Measurements from ENCODE around the gene AVP. TPM values are rescaled to one million over a fixed set of nuclear protein-coding genes. Genes with fewer than 3 reads are reported as not detected.
A peak's percentile ranks its signal among the peaks of the same experiment; 100 is the strongest.

Gene AVP
- total RNA-seq, 1 experiment from 2014 or later, result not detected

GRCh38 chr20:3072530-3073250 lies 11.8 kb downstream of the AVP start:
- POLR2A ChIA-PET (ENCODE audit: unreplicated experiment), result no interaction called here
- BruUV-seq (replicated peaks), result no TSS peak

DNA sequence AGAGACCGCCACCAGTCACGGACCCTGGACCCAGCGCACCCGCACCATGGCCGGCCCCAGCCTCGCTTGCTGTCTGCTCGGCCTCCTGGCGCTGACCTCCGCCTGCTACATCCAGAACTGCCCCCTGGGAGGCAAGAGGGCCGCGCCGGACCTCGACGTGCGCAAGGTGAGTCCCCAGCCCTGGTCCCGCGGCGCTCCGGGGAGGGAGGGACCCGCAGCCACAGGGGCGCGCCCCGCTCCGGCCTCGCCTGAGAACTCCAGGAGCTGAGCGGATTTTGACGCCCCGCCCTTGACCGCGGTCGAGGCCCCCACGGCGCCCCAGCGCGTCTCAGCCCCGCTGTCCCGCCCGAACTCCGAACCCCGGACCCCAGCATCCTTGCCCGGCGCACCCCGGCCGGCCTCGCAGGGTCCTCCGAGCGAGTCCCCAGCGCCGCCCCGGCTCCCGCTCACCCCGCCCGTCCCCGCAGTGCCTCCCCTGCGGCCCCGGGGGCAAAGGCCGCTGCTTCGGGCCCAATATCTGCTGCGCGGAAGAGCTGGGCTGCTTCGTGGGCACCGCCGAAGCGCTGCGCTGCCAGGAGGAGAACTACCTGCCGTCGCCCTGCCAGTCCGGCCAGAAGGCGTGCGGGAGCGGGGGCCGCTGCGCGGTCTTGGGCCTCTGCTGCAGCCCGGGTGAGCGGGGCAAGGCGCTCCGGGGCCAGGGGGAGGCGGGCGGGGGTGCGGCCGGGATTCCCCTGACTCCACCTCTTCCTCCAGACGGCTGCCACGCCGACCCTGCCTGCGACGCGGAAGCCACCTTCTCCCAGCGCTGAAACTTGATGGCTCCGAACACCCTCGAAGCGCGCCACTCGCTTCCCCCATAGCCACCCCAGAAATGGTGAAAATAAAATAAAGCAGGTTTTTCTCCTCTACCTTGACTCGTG lies 12.7 kb downstream of the AVP start, which contains the start of gene OXT:
Gene OXT, plus strand, starts transcription at position 11 of the 920 bp plus-strand sequence. Its CDS starts 36 bp downstream, at position 47.
- TF ChIP-seq CTCF (conservative IDR thresholded peaks at IDR 0.05) (no peak), EZH2 (IDR thresholded peaks at IDR 0.05; ENCODE audit: low read depth) (no peak)
- CTCF ChIA-PET, result interaction anchor here (0.5 kb wide), 1 partner anchor 18 kb away, joined by 6 read pairs; no protein-coding TSS in a partner anchor
- Histone ChIP-seq H3K27me3 (ENCODE audit: insufficient read depth, low read depth) (no peaks in the 10 kb centered on the region), H3K27ac (no peak within 1 kb of the TSS), H3K9me2 (ENCODE audit: insufficient read depth) (no peaks in the 10 kb centered on the region), H4K20me1 (ENCODE audit: insufficient read depth) (no peaks in the 10 kb centered on the region), H3F3A (ENCODE audit: insufficient read depth, low read depth) (peaks cover 46% of the 10 kb centered on the region), H3K4me1 (replicated peaks; ENCODE audit: insufficient read depth) (peaks cover 55% of the 10 kb centered on the region), H3K4me3 (no peak within 1 kb of the TSS), H3K36me3 (ENCODE audit: low read depth) (no peaks in the 10 kb centered on the region), H3K9me3 (ENCODE audit: insufficient read depth, low read depth) (no peaks in the 10 kb centered on the region), H2AFZ (no peak within 1 kb of the TSS), H3K4me2 (no peak within 1 kb of the TSS), H3K79me2 (ENCODE audit: low read depth) (no peaks in the 10 kb centered on the region)
- BruUV-seq (replicated peaks), result no TSS peak
- POLR2A ChIA-PET (ENCODE audit: unreplicated experiment), result no interaction called here
- DNase-seq, result no peak
- intact Hi-C loops (cut with micrococcal nuclease; ENCODE audit: unreplicated experiment), result no loop called here

More at GRCh38 chr20:3072530-3073250, 11.8 kb downstream of the AVP start:
- no peak for TF ChIP-seq EZH2 (IDR thresholded peaks at IDR 0.05; ENCODE audit: low read depth)
- no peak for TF ChIP-seq CTCF (conservative IDR thresholded peaks at IDR 0.05)
- peak overlapping the region; percentile 42; the same call in 1 of the 2 replicates for H3K27ac ChIP-seq
- H3K36me3 ChIP-seq (ENCODE audit: low read depth), result no peaks in the 10 kb centered on the region
- H3K4me3 ChIP-seq, result no peak overlapping the region
- H3K4me1 ChIP-seq (replicated peaks; ENCODE audit: insufficient read depth), result peaks cover 46% of the 10 kb centered on the region
- H3F3A ChIP-seq (ENCODE audit: insufficient read depth, low read depth), result peaks cover 38% of the 10 kb centered on the region
- intact Hi-C loops (cut with micrococcal nuclease; ENCODE audit: unreplicated experiment), result no loop called here
- no peaks in the 10 kb centered on the region for H4K20me1 ChIP-seq (ENCODE audit: insufficient read depth)
- CTCF ChIA-PET, result interaction anchor here (0.5 kb wide), 1 partner anchor 19 kb away, joined by 6 read pairs; no protein-coding TSS in a partner anchor
- H3K79me2 ChIP-seq (ENCODE audit: low read depth), result no peaks in the 10 kb centered on the region
- H3K9me3 ChIP-seq (ENCODE audit: insufficient read depth, low read depth), result no peaks in the 10 kb centered on the region
- peak overlapping the region; percentile 42 for H2AFZ ChIP-seq
- H3K27me3 ChIP-seq (ENCODE audit: insufficient read depth, low read depth), result no peaks in the 10 kb centered on the region
- H3K9me2 ChIP-seq (ENCODE audit: insufficient read depth), result no peaks in the 10 kb centered on the region
- peak overlapping the region; percentile 37 for H3K4me2 ChIP-seq
- no peak for DNase-seq

DNA sequence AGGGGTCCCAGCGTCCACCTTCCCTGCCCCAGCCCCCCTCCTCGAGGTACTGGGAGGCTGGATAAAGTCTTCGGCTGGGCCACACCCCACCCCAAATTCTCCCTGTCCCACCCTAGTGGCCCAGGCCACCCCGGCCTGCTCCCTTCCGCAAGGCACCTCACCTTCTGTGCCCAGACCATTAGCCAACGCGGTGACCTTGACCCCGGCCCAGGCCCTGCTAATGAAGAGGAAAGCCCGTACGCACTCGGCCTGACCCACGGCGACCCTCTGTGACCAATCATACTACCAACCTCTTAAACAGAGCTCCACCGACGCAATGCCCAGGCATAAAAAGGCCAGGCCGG lies 13.3 kb downstream of the AVP start:
- Histone ChIP-seq H3K27ac (no peak overlapping the region), H3K27me3 (ENCODE audit: insufficient read depth, low read depth) (no peaks in the 10 kb centered on the region), H3K9me2 (ENCODE audit: insufficient read depth) (no peaks in the 10 kb centered on the region), H3K36me3 (ENCODE audit: low read depth) (no peaks in the 10 kb centered on the region), H3K4me2 (no peak overlapping the region), H3K4me3 (no peak overlapping the region), H3F3A (ENCODE audit: insufficient read depth, low read depth) (peaks cover 52% of the 10 kb centered on the region), H3K9me3 (ENCODE audit: insufficient read depth, low read depth) (no peaks in the 10 kb centered on the region), H4K20me1 (ENCODE audit: insufficient read depth) (no peaks in the 10 kb centered on the region), H3K4me1 (replicated peaks; ENCODE audit: insufficient read depth) (peaks cover 61% of the 10 kb centered on the region), H2AFZ (no peak overlapping the region), H3K79me2 (ENCODE audit: low read depth) (no peaks in the 10 kb centered on the region)
- ChIA-PET CTCF (no interaction called here), POLR2A (ENCODE audit: unreplicated experiment) (no interaction called here)
- TF ChIP-seq EZH2 (IDR thresholded peaks at IDR 0.05; ENCODE audit: low read depth), result no peak
- TF ChIP-seq CTCF (conservative IDR thresholded peaks at IDR 0.05), result no peak
- intact Hi-C loops (cut with micrococcal nuclease; ENCODE audit: unreplicated experiment), result no loop called here
- BruUV-seq (replicated peaks), result no TSS peak
- DNase-seq, result no peak

Measured in PC-9 (cell line).